ENCODE measurements around the gene TTLL8.

DNA sequence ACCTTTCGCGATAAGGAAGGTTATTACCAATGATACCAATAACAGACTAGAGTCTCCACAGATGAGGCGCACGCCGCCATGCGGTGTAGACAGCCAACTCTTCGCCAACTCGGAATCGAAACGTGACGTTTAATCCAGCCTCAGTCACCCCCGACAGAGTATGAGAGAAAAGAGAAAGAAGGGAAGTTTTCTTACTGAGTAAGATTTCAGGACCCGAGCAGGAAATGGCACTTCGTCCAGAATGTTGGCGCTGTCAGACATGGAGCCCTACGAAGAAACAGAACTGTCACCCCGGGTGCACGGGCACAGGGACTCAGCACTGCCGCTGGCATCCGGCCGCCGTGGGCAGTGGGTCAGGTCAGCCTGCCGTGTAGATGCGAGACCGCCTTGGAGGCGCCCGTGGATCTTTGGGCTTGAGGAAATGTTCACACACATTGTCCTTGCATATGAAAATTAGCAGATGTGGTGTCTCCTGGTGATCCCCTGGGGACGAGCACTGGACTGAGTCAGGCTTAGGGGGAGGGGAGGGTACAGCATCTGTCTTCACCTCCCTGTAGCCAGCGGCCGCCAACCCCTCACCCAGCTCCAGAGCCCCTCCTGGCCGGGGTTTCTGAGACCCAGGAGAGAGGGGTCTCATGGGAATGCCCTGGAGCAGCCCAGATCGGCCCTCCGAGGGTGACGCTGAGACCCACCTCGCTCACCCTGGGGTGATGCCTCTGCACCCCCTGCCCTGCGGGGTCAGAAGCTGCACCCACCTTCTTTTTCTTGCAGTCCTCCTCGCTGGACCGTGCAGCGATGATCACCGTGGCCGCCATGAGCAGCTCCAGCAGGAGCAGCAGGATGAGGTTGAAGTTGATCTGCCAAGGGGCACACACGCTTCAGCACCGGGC is 18.8 kb upstream of the TTLL8 start:
- TF ChIP-seq, protein P1, sequence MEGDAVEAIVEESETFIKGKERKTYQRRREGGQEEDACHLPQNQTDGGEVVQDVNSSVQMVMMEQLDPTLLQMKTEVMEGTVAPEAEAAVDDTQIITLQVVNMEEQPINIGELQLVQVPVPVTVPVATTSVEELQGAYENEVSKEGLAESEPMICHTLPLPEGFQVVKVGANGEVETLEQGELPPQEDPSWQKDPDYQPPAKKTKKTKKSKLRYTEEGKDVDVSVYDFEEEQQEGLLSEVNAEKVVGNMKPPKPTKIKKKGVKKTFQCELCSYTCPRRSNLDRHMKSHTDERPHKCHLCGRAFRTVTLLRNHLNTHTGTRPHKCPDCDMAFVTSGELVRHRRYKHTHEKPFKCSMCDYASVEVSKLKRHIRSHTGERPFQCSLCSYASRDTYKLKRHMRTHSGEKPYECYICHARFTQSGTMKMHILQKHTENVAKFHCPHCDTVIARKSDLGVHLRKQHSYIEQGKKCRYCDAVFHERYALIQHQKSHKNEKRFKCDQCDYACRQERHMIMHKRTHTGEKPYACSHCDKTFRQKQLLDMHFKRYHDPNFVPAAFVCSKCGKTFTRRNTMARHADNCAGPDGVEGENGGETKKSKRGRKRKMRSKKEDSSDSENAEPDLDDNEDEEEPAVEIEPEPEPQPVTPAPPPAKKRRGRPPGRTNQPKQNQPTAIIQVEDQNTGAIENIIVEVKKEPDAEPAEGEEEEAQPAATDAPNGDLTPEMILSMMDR (IDR thresholded peaks at IDR 0.05; ENCODE audit: poor library complexity, severe bottlenecking), result no peak
- TF ChIP-seq POLR2AphosphoS5 (IDR thresholded peaks at IDR 0.05) (no peak), EP300 (conservative IDR thresholded peaks at IDR 0.05; ENCODE audit: poor library complexity, severe bottlenecking) (no peak), MXI1 (conservative IDR thresholded peaks at IDR 0.05; ENCODE audit: poor library complexity, severe bottlenecking) (no peak), EZH2 (IDR thresholded peaks at IDR 0.05; ENCODE audit: borderline replicate concordance, insufficient read depth, low read length, poor library complexity, severe bottlenecking) (no peak), TAF1 (IDR thresholded peaks at IDR 0.05; ENCODE audit: low read depth) (no peak)
